ENCODE data around the gene METTL15.

Gene METTL15

DNA sequence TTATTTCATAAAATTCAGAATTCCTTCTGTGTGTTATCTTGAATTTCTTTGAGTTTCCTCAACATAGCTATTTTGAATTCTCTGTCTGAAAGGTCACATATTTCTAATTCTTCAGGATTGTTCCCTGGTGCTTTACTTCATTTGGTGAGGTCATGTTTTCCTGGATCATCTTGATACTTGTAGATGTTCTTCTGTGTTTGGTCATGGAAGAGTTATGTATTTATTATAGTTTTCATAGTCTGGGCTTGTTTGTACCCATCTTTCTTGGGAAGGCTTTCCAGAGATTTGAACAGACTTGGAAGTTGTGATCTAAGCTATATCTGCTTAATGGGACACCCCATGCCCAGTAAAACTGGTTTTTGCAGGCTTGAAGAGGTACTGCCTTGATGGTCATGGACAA, 149.6 kb downstream of the METTL15 start:
- Histone ChIP-seq H3K27ac (ENCODE audit: low read depth, low read length) (no peak overlapping the region), H2AFZ (ENCODE audit: low read depth, low read length, severe bottlenecking) (no peak overlapping the region), H3K79me2 (ENCODE audit: insufficient read depth, low read length) (no peaks in the 10 kb centered on the region), H3K36me3 (ENCODE audit: low read length) (no peaks in the 10 kb centered on the region), H3F3A (ENCODE audit: insufficient read depth) (no peaks in the 10 kb centered on the region), H3K27me3 (ENCODE audit: low read length) (no peaks in the 10 kb centered on the region), H3K9me2 (replicated peaks; ENCODE audit: insufficient read depth, low read length) (no peaks in the 10 kb centered on the region), H4K20me1 (ENCODE audit: low read depth, low read length) (no peaks in the 10 kb centered on the region), H3K9me3 (ENCODE audit: insufficient read depth, low read length) (no peaks in the 10 kb centered on the region), H3K9ac (ENCODE audit: low read length) (no peak overlapping the region), H3K4me2 (ENCODE audit: low read depth, low read length, poor library complexity, severe bottlenecking) (no peak overlapping the region), H3K4me3 (ENCODE audit: insufficient read depth, low read length, poor library complexity, severe bottlenecking) (no peak overlapping the region)
- TF ChIP-seq EZH2phosphoT487 (conservative IDR thresholded peaks at IDR 0.05; ENCODE audit: low read length) (no peak), CTCF (IDR thresholded peaks at IDR 0.05; ENCODE audit: insufficient read depth, low read length, poor library complexity, severe bottlenecking) (no peak)

GRCh38 chr11:28259177-28259843, 151.1 kb downstream of the METTL15 start:
- H3K36me3 ChIP-seq (ENCODE audit: low read length): 0 out of 2 replicates have a peak, but pooled peaks cover 3% of the 10 kb centered on the region
- H3K79me2 ChIP-seq (ENCODE audit: insufficient read depth, low read length): no peaks in the 10 kb centered on the region
- no peaks in the 10 kb centered on the region for H4K20me1 ChIP-seq (ENCODE audit: low read depth, low read length)
- H3K27me3 ChIP-seq (ENCODE audit: low read length): no peaks in the 10 kb centered on the region
- no peak overlapping the region for H3K9ac ChIP-seq (ENCODE audit: low read length)
- H3K4me3 ChIP-seq (ENCODE audit: insufficient read depth, low read length, poor library complexity, severe bottlenecking): no peak overlapping the region
- H3K9me2 ChIP-seq (replicated peaks; ENCODE audit: insufficient read depth, low read length): no peaks in the 10 kb centered on the region
- H3F3A ChIP-seq (ENCODE audit: insufficient read depth): no peaks in the 10 kb centered on the region
- H2AFZ ChIP-seq (ENCODE audit: low read depth, low read length, severe bottlenecking): no peak overlapping the region
- H3K4me2 ChIP-seq (ENCODE audit: low read depth, low read length, poor library complexity, severe bottlenecking): no peak overlapping the region
- no peak overlapping the region for H3K27ac ChIP-seq (ENCODE audit: low read depth, low read length)
- no peaks in the 10 kb centered on the region for H3K9me3 ChIP-seq (ENCODE audit: insufficient read depth, low read length)
- TF ChIP-seq EZH2phosphoT487 (conservative IDR thresholded peaks at IDR 0.05; ENCODE audit: low read length) (no peak), CTCF (IDR thresholded peaks at IDR 0.05; ENCODE audit: insufficient read depth, low read length, poor library complexity, severe bottlenecking) (no peak)

DNA sequence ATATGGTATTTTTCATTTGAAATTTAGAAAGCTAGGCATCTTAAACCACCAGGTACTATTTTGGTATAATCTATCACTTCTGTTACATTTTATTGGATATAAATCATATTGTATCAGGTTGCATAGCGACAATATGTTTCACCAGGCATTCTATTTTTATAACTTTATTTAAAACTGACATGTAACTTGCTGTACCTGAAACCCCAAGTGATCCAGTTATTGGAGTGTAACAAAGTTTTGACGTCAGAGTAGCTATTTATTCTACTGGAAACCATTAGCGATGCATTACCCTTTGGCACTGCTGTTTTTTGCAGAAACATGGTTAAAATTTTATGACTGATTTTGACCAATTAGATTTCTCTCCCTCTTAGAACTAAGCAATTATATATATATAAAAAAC, 160.7 kb downstream of the METTL15 start:
- TF ChIP-seq CTCF (IDR thresholded peaks at IDR 0.05; ENCODE audit: insufficient read depth, low read length, poor library complexity, severe bottlenecking) (no peak), EZH2phosphoT487 (conservative IDR thresholded peaks at IDR 0.05; ENCODE audit: low read length) (no peak)
- no peak overlapping the region for H3K9ac ChIP-seq (ENCODE audit: low read length)

More for the DNA sequence above, 160.7 kb downstream of the METTL15 start:
- Histone ChIP-seq H3K4me2 (ENCODE audit: low read depth, low read length, poor library complexity, severe bottlenecking) (no peak overlapping the region), H3K36me3 (ENCODE audit: low read length) (0 out of 2 replicates have a peak, but pooled peaks cover 5% of the 10 kb centered on the region), H3K9me2 (replicated peaks; ENCODE audit: insufficient read depth, low read length) (no peaks in the 10 kb centered on the region), H3K27me3 (ENCODE audit: low read length) (no peaks in the 10 kb centered on the region), H3K4me3 (ENCODE audit: insufficient read depth, low read length, poor library complexity, severe bottlenecking) (no peak overlapping the region), H3K27ac (ENCODE audit: low read depth, low read length) (no peak overlapping the region), H3K9me3 (ENCODE audit: insufficient read depth, low read length) (no peaks in the 10 kb centered on the region), H2AFZ (ENCODE audit: low read depth, low read length, severe bottlenecking) (no peak overlapping the region), H3K79me2 (ENCODE audit: insufficient read depth, low read length) (no peaks in the 10 kb centered on the region), H4K20me1 (ENCODE audit: low read depth, low read length) (no peaks in the 10 kb centered on the region), H3F3A (ENCODE audit: insufficient read depth) (no peaks in the 10 kb centered on the region)
